ENCODE measurements around the gene SLC34A3.

Gene SLC34A3

DNA sequence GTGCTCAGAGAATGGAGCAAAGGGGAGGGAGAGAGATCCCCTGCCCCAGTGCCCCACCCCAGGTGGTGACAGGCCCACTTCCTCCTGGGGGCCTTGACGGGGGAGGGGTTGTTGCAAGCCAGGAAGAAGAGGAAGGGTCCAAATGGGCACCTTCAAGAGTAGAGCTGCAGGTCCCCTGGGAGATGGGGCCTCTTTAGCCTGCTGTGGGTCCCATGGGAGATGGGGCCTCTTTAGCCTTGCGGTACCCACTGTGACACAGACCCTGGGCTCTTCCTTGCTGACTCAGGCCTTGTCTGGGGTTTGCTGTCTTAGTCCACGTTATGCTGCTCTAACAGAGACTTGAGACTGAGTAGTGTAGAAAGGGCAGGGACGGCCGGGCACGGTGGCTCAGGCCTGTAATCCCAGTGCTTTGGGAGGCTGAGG lies 37.2 kb downstream of the SLC34A3 start:
- TF ChIP-seq, protein P1, sequence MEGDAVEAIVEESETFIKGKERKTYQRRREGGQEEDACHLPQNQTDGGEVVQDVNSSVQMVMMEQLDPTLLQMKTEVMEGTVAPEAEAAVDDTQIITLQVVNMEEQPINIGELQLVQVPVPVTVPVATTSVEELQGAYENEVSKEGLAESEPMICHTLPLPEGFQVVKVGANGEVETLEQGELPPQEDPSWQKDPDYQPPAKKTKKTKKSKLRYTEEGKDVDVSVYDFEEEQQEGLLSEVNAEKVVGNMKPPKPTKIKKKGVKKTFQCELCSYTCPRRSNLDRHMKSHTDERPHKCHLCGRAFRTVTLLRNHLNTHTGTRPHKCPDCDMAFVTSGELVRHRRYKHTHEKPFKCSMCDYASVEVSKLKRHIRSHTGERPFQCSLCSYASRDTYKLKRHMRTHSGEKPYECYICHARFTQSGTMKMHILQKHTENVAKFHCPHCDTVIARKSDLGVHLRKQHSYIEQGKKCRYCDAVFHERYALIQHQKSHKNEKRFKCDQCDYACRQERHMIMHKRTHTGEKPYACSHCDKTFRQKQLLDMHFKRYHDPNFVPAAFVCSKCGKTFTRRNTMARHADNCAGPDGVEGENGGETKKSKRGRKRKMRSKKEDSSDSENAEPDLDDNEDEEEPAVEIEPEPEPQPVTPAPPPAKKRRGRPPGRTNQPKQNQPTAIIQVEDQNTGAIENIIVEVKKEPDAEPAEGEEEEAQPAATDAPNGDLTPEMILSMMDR (IDR thresholded peaks at IDR 0.05; ENCODE audit: low read depth, low read length, missing control alignments), result no peak
- in situ Hi-C loops (cut with HindIII; ENCODE audit: low pct_ligation_motif_present, low sequenced_read_pairs), result no loop called here
- H3K27me3 ChIP-seq (replicated peaks), result no peaks in the 10 kb centered on the region
- peaks cover 62% of the 10 kb centered on the region for H3K36me3 ChIP-seq (replicated peaks)
- peak overlapping the region; percentile 50 for H3K27ac ChIP-seq
- no peak overlapping the region for H3K4me3 ChIP-seq (ENCODE audit: low read depth, low read length)
- peak; percentile 72 for DNase-seq

DNA sequence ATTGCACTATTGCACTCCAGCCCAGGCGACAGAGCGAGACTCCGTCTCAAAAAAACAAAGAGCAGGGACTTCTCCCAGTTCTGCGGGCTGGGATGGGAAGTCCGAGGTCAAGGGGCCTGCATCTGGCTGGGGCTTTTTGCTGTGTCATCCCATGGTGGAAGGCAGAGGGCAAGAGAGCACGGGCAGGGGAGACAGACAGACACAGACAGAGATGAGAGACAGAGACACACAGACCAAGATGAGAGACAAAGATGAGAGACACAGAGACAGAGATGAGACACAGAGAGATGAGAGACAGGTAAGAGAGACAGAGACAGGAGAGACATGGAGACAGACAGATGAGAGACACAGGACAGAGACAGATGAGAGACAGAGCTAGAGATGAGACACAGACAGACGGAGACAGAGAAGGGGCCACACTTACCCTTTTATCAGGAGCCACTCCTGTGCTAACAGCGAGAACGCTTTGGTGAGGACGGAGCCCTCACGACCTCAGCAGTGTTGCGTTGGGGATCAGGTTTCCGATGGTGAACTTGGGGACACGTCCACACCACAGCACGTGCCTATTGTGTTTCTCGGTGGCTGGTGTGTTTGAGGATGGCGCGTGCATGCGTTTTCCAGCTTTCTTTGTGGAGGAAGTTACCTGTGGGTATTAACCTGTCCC lies 38.0 kb downstream of the SLC34A3 start:
- Histone ChIP-seq H3K27ac (peak overlapping the region; percentile 50), H3K4me3 (ENCODE audit: low read depth, low read length) (no peak overlapping the region), H3K27me3 (replicated peaks) (no peaks in the 10 kb centered on the region), H3K36me3 (replicated peaks) (peaks cover 63% of the 10 kb centered on the region)
- TF ChIP-seq, protein P1 (IDR thresholded peaks at IDR 0.05; ENCODE audit: low read depth, low read length, missing control alignments), result no peak
- in situ Hi-C loops (cut with HindIII; ENCODE audit: low pct_ligation_motif_present, low sequenced_read_pairs), result no loop called here
- peak; percentile 31 for DNase-seq

DNA sequence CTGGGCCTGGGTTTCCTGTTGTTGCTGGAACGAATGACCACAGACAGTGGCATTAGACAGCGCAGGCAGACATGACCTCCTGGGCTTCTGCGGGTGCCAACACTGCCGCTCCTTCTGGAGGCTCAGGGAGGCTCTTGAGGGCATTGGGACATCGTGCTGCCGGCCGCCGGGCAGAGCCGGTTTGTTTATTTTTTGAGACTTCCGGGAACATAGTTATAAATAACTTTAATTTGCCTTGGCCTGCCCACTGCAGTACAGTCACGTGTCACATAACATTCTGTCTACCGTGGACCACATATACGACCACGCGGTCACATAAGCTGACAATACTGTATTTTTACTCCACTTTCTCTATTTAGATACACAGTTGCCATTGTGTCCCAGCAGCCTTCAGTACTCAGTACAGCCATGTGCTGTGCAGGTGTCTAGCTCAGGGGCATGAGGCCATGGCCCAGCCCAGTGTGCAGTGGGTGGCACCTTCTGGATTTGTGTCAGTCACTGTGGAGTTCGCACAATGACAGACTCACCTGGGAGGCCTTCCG lies 38.6 kb downstream of the SLC34A3 start:
- H3K36me3 ChIP-seq (replicated peaks), result peaks cover 61% of the 10 kb centered on the region
- TF ChIP-seq, protein P1 (IDR thresholded peaks at IDR 0.05; ENCODE audit: low read depth, low read length, missing control alignments), result no peak
- in situ Hi-C loops (cut with HindIII; ENCODE audit: low pct_ligation_motif_present, low sequenced_read_pairs), result no loop called here
- no peaks in the 10 kb centered on the region for H3K27me3 ChIP-seq (replicated peaks)
- H3K4me3 ChIP-seq (ENCODE audit: low read depth, low read length), result no peak overlapping the region
- DNase-seq, result peak; percentile 20
- H3K27ac ChIP-seq, result peak overlapping the region; percentile 50

DNA sequence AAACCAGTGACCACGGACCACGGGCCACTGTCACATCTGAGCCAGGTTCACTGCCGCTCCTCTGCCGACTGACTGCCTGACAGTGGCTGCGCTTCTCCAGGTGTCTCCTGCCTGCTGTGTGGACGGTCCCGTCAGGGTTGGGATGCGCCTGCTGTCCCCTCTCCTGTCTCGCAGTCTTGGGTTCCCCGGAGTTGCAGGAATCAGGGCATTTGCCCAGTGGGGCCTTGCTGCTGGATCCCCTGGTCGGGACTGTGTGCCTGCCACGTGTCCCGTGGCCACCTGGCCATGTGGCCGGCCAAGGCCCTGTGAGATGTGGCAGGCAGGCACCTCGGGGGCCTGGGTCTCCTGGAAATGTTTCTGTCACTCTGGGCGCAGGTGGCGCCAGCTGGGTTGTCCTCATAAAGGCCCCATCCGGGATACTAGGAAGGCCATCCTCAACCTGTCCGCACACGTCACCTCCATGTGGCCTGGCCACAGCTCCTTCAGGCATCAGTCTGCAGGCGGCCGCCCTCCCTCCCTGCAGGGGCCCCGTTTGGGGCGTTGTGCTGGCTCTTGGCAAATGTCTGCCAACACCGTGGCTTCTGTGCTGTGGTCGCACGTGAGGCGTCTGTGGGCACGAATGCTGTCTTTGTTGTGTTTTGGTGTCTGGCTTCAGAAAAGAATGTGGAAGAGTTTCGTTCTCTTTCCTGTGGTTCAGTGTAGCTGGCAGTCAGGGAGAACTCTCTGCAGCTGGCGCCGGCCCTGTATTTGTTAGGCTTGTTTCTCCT lies 40.4 kb downstream of the SLC34A3 start:
- DNase-seq, result no peak
- TF ChIP-seq, protein P1 (IDR thresholded peaks at IDR 0.05; ENCODE audit: low read depth, low read length, missing control alignments), result no peak
- H3K36me3 ChIP-seq (replicated peaks), result peaks cover 53% of the 10 kb centered on the region
- H3K27ac ChIP-seq, result no peak overlapping the region
- in situ Hi-C loops (cut with HindIII; ENCODE audit: low pct_ligation_motif_present, low sequenced_read_pairs), result no loop called here
- no peaks in the 10 kb centered on the region for H3K27me3 ChIP-seq (replicated peaks)
- H3K4me3 ChIP-seq (ENCODE audit: low read depth, low read length), result no peak overlapping the region

DNA sequence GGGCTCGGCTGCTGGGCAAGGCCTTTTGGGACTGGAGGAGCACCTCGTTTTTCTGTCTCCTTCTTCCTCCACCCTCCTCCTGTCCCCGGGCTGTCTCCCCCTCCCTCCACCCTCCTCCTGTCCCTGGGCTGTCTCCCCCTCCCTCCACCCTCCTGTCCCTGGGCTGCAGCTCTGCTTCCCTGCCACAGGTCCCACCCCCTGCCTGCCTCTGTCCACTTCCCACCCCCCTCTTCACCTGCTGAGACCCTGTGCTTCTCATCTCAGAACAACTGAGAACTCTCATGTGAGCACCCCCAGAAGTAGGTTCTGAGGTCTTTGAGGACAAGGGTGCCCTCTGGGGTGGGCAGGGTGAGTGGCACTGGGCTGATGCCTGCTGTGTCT lies 41.0 kb downstream of the SLC34A3 start:
- in situ Hi-C loops (cut with HindIII; ENCODE audit: low pct_ligation_motif_present, low sequenced_read_pairs), result no loop called here
- no peak for DNase-seq
- no peak overlapping the region for H3K27ac ChIP-seq

More for the DNA sequence above, 41.0 kb downstream of the SLC34A3 start:
- TF ChIP-seq, protein P1 (IDR thresholded peaks at IDR 0.05; ENCODE audit: low read depth, low read length, missing control alignments), result no peak
- no peaks in the 10 kb centered on the region for H3K27me3 ChIP-seq (replicated peaks)
- H3K4me3 ChIP-seq (ENCODE audit: low read depth, low read length), result no peak overlapping the region
- peaks cover 48% of the 10 kb centered on the region for H3K36me3 ChIP-seq (replicated peaks)
